HepG2 (cell line): ENCODE results near the gene IL17RC. TPM values are rescaled to one million over a fixed set of nuclear protein-coding genes. Genes with fewer than 3 reads are reported as not detected.

Source experiments
- ATAC-seq: fragments of 200-7000 bp; cut with Tn5 transposase; 3 replicates; pipeline ENCODE4 v1.9.1; 2020; ENCODE audit warnings: mild to moderate bottlenecking, moderate library complexity
- BruUV-seq: library from RNA; stranded (reverse); fragments of 400-500 nt; replicated peaks from 2 replicates; lab custom pipeline; 2021; lab: Mats Ljungman, UMichigan
- CTCF ChIA-PET: fragments of 300-600 bp; formaldehyde crosslinking; extraction: SDS; loops from one replicate; lab custom pipeline; 2021; ENCODE audit warnings: low total read pairs, inconsistent platforms, low intra/inter-chr PET ratio; lab: Yijun Ruan, JAX
- POLR2A ChIA-PET: fragments of 350-600 bp; sonication (Branson Sonifier 250); formaldehyde crosslinking; loops from one replicate; lab custom pipeline; 2020; ENCODE audit warnings: antibody characterized with exemption, inconsistent platforms; lab: Yijun Ruan, JAX
- DNase-seq: peaks from one replicate; pipeline ENCODE4 v3.0.0-alpha.2; 2015; ENCODE audit warnings: low spot score
- FAIRE-seq: peaks from 3 replicates; lab custom pipeline; 2011; peaks lifted over from hg19 to GRCh38; lab: Jason Lieb, UNC
- H2AFZ ChIP-seq: one replicate; pipeline ENCODE4 v1.6.1; 2011; ENCODE audit warnings: low read length, inconsistent platforms
- H3K27ac ChIP-seq: fragments of 300-600 bp; 3 replicates; pipeline ENCODE4 v1.8.0; 2011; ENCODE audit warnings: mixed run types, mild to moderate bottlenecking, mixed read lengths, low read length, inconsistent platforms; ENCODE audit not compliant: insufficient read depth; ENCODE audit errors: extremely low read length
- H3K27me3 ChIP-seq, 2 experiments: fragments of 200-600 bp in 1 of 2; 2 replicates in 1 of 2; 3 replicates in 1 of 2; pipeline versions ENCODE4 v1.6.0 to v1.8.0; 2011; ENCODE audit warnings: low read length in 2 of 2, mild to moderate bottlenecking in 2 of 2, moderate library complexity in 2 of 2, inconsistent platforms in 1 of 2; ENCODE audit not compliant: insufficient read depth in 2 of 2, control insufficient read depth in 1 of 2
- H3K36me3 ChIP-seq, 2 experiments: fragments of 200-600 bp in 1 of 2; replicated peaks in 1 of 2; 2 replicates in 1 of 2; 3 replicates in 1 of 2; pipeline versions ENCODE4 v1.5.1 to v1.8.0; 2011; ENCODE audit warnings: low read length in 2 of 2, inconsistent platforms in 1 of 2; ENCODE audit not compliant: insufficient read depth in 2 of 2, control insufficient read depth in 1 of 2
- H3K4me1 ChIP-seq: 2 replicates; pipeline ENCODE4 v1.5.1; 2012; ENCODE audit warnings: low read length, inconsistent platforms; ENCODE audit not compliant: insufficient read depth
- H3K4me2 ChIP-seq: 2 replicates; pipeline ENCODE4 v1.6.0; 2011; ENCODE audit warnings: low read depth, low read length, inconsistent platforms
- H3K4me3 ChIP-seq, 3 experiments: fragments of 200-600 bp in 1 of 3; sonication (generic), shearing (Covaris generic) in 1 of 3; replicated peaks in 1 of 3; 2 replicates each; pipeline ENCODE4 v1.5.1; 2011 to 2016; ENCODE audit warnings: low read length in 3 of 3, inconsistent platforms in 2 of 3, low read depth in 2 of 3, mild to moderate bottlenecking in 2 of 3, control low read depth in 1 of 3, mixed read lengths in 1 of 3; ENCODE audit not compliant: insufficient read depth in 1 of 3
- H3K79me2 ChIP-seq: one replicate; pipeline ENCODE4 v1.6.1; 2011; ENCODE audit warnings: low read length, inconsistent platforms; ENCODE audit not compliant: insufficient read depth
- H3K9ac ChIP-seq: 2 replicates; pipeline ENCODE4 v1.6.0; 2011; ENCODE audit warnings: mild to moderate bottlenecking, low read depth, low read length, inconsistent platforms; ENCODE audit not compliant: insufficient read depth
- H3K9me3 ChIP-seq: 2 replicates; pipeline ENCODE4 v1.5.1; 2012; ENCODE audit warnings: mild to moderate bottlenecking, low read length
- H4K20me1 ChIP-seq: 2 replicates; pipeline ENCODE4 v1.6.0; 2011; ENCODE audit warnings: inconsistent platforms, mild to moderate bottlenecking, low read length, moderate library complexity; ENCODE audit not compliant: insufficient read depth
- AGO2 ChIP-seq: fragments of 200-400 bp; formaldehyde crosslinking; optimal IDR thresholded peaks from 2 replicates; pipeline ENCODE3; 2017; ENCODE audit warnings: mild to moderate bottlenecking, low read depth, low read length, moderate library complexity
- ELK4 ChIP-seq: sonication (generic); formaldehyde crosslinking; IDR thresholded peaks from 2 replicates; pipeline ENCODE4 v1.9.0; 2021; ENCODE audit warnings: missing genetic modification reagents, borderline replicate concordance
- NR0B2 ChIP-seq: sonication (generic); formaldehyde crosslinking; IDR thresholded peaks from 2 replicates; pipeline ENCODE4 v1.4.0; 2020; ENCODE audit warnings: mild to moderate bottlenecking, missing genetic modification reagents
- SRSF4 ChIP-seq: fragments of 200-400 bp; formaldehyde crosslinking; IDR thresholded peaks from one replicate; pipeline ENCODE4 v1.6.1; 2018; ENCODE audit warnings: mild to moderate bottlenecking, low read depth, low read length, moderate library complexity; ENCODE audit not compliant: poor library complexity, severe bottlenecking
- ZNF225 ChIP-seq: sonication (generic); formaldehyde crosslinking; IDR thresholded peaks from 2 replicates; pipeline ENCODE4 v1.4.0; 2020; ENCODE audit warnings: mild to moderate bottlenecking, missing genetic modification reagents
- ZNF572 ChIP-seq: sonication (generic); formaldehyde crosslinking; IDR thresholded peaks from 2 replicates; pipeline ENCODE4 v1.5.1; 2020; ENCODE audit warnings: mild to moderate bottlenecking, missing genetic modification reagents
- ZNF704 ChIP-seq: sonication (generic); formaldehyde crosslinking; IDR thresholded peaks from 2 replicates; pipeline ENCODE4 v1.8.1; 2023; ENCODE audit warnings: mild to moderate bottlenecking, inconsistent platforms, moderate library complexity, missing genetic modification reagents, borderline replicate concordance
- ZNF737 ChIP-seq: sonication (generic); formaldehyde crosslinking; IDR thresholded peaks from 2 replicates; pipeline ENCODE4 v1.5.0; 2020; ENCODE audit warnings: missing genetic modification reagents, mild to moderate bottlenecking, borderline replicate concordance
- WGBS: methylation state at CpG from one replicate; pipeline ENCODE4 v1.1.6; 2017; ENCODE audit warnings: low lambda C conversion rate; 5-methylcytosine and 5-hydroxymethylcytosine counted together
- in situ Hi-C: cut with HindIII; loops from 2 replicates; pipeline ENCODE4 v1.10.0; 2017; ENCODE audit warnings: low pct_unique_long_range_greater_than_20kb; ENCODE audit not compliant: extremely low pct_ligation_motif_present
- intact Hi-C: fragments of 100-400 bp; cut with micrococcal nuclease; formaldehyde crosslinking; loops from one replicate; pipeline ENCODE4 v1.10.0; 2022; ENCODE audit not compliant: unreplicated experiment
- polyA plus RNA-seq, 8 experiments: library from polyadenylated mRNA; depleted of rRNA in 3 of 8; stranded (reverse) in 7 of 8; unstranded in 1 of 8; fragments of >200 nt; fragmentation: Illumina TruSeq in 4 of 8; extraction: Trizol in 4 of 8; gene quantifications; 2 replicates each; pipeline versions ENCODE4 v1.2.1 to v1.2.3, GENCODE V29; 2011 to 2016; ENCODE audit warnings: low read depth in 4 of 8, missing spikeins in 1 of 8, mixed read lengths in 1 of 8; ENCODE audit not compliant: insufficient read depth in 1 of 8
- total RNA-seq, 5 experiments: library from RNA; depleted of rRNA; stranded (reverse); fragments of >200 nt; fragmentation: Illumina TruSeq; extraction: Trizol; gene quantifications; 2 replicates each; pipeline ENCODE4 v1.2.3, GENCODE V29; 2016; ENCODE audit warnings: low read depth in 1 of 5

IL17RC gene
- total and polyA plus RNA-seq, 2 of the 13 experiments (the other 11 are each of a cell fraction or from before 2014, with no cell fraction given), result 20.7 to 24.0 TPM

GRCh38 chr3:9949115-9949514 is 32.2 kb downstream of the IL17RC start:
- intact Hi-C loops (loop anchor here (5.0 to 10.0 kb wide), 2 partner anchors 47 to 56 kb away; partner anchors contain the start of gene IL17RE), in situ Hi-C loops (no loop called here)
- no peaks in the 10 kb centered on the region for H3K9me3 ChIP-seq
- ATAC-seq (no peak), DNase-seq (no peak), FAIRE-seq (no peak)
- H3K27me3 ChIP-seq, result no peaks in the 10 kb centered on the region
- ChIA-PET POLR2A (interaction anchor here (1.1 to 1.6 kb wide), 2 partner anchors 16 to 56 kb away, joined by 3 to 11 read pairs; partner anchors contain the start of gene CRELD1), CTCF (no interaction called here)
- peaks cover 3% of the 10 kb centered on the region for H3K79me2 ChIP-seq
- TF ChIP-seq AGO2 (peak; percentile 13), ZNF225 (CRISPR knock-in tag) (no peak)
- H3K36me3 ChIP-seq, result peaks cover 0 to 2% of the 10 kb centered on the region in 2 experiments; a peak in 2 of 5 replicates
- H3K4me2 ChIP-seq, result no peak overlapping the region
- 100% methylated on average over 7 of the region's 7 CpGs for WGBS
- BruUV-seq, result no TSS peak
- no peak overlapping the region for H3K4me3 ChIP-seq
- no peak overlapping the region for H3K9ac ChIP-seq
- H3K4me1 ChIP-seq, result peaks cover 37% of the 10 kb centered on the region
- H3K27ac ChIP-seq, result no peak overlapping the region
- H4K20me1 ChIP-seq, result no peaks in the 10 kb centered on the region
- H2AFZ ChIP-seq, result no peak overlapping the region

- CTCF ChIA-PET, result no interaction called here
- no peak for ATAC-seq
- POLR2A ChIA-PET, result interaction anchor here (1.1 to 1.6 kb wide), 2 partner anchors 17 to 56 kb away, joined by 3 to 11 read pairs; partner anchors contain the start of gene CRELD1
- Histone ChIP-seq H3K27ac (no peak overlapping the region), H2AFZ (no peak overlapping the region)
- no TSS peak for BruUV-seq
- TF ChIP-seq ZNF704 (CRISPR knock-in tag), result no peak
- no peak for TF ChIP-seq ZNF737 (CRISPR knock-in tag)
- no peak for TF ChIP-seq ZNF572 (CRISPR knock-in tag)
- no peak for TF ChIP-seq NR0B2 (CRISPR knock-in tag)
- TF ChIP-seq SRSF4, result no peak
- no peak for TF ChIP-seq ELK4
- TF ChIP-seq, all 625 proteins: peak for 0
- H3K79me2 ChIP-seq, result peaks cover 3% of the 10 kb centered on the region
- H3K9ac ChIP-seq, result no peak overlapping the region
- DNase-seq (no peak), FAIRE-seq (no peak)
- 90% methylated on average over 4 of the region's 9 CpGs for WGBS
- no peak overlapping the region for H3K4me2 ChIP-seq
- intact Hi-C loops, result loop anchor here (5.0 to 10.0 kb wide), 2 partner anchors 47 to 55 kb away; partner anchors contain the start of gene IL17RE
- no peaks in the 10 kb centered on the region for H3K27me3 ChIP-seq
- H3K4me1 ChIP-seq, result peaks cover 42% of the 10 kb centered on the region
- in situ Hi-C loops, result no loop called here
- H4K20me1 ChIP-seq, result no peaks in the 10 kb centered on the region
- no peak overlapping the region for H3K4me3 ChIP-seq
- H3K9me3 ChIP-seq, result no peaks in the 10 kb centered on the region
- no peaks in the 10 kb centered on the region; a peak in 2 of 5 replicates for H3K36me3 ChIP-seq
Observed at GRCh38 chr3:9949626-9950025, 32.7 kb downstream of the IL17RC start.
